B cell (primary cell): ENCODE data around the gene PTPN1. TPM values are rescaled to one million over a fixed set of nuclear protein-coding genes. Genes with fewer than 3 reads are reported as not detected.
A peak's percentile ranks its signal among the peaks of the same experiment; 100 is the strongest.

Experiments
- ATAC-seq: fragments of 200-7000 bp; cut with Tn5 transposase; one replicate; pipeline ENCODE4 v1.10.0; 2021; ENCODE audit warnings: low read depth, mild to moderate bottlenecking, moderate number of reproducible peaks, moderate library complexity
- CTCF ChIA-PET: fragments of 350-600 bp; sonication (Branson Sonifier 250); formaldehyde crosslinking; loops from one replicate; lab custom pipeline; 2021; ENCODE audit warnings: antibody characterized with exemption, inconsistent platforms; lab: Charles Lee
- POLR2A ChIA-PET: fragments of 350-600 bp; sonication (Branson Sonifier 250); formaldehyde crosslinking; loops from one replicate; lab custom pipeline; 2021; ENCODE audit warnings: antibody characterized with exemption; lab: Charles Lee
- DNase-seq: peaks from one replicate; pipeline ENCODE4 v3.0.0; 2013
- H2AFZ ChIP-seq: 2 replicates; pipeline ENCODE4 v1.6.1; 2012; ENCODE audit warnings: mild to moderate bottlenecking, low read depth, low read length; ENCODE audit not compliant: insufficient read depth, poor library complexity, severe bottlenecking
- H3K27ac ChIP-seq, 2 donors: 1 replicate in 1 of 2; 2 replicates in 1 of 2; pipeline ENCODE4 v1.5.1; 2012 to 2013; ENCODE audit warnings: low read length in 2 of 2, mild to moderate bottlenecking in 2 of 2, moderate library complexity in 1 of 2
- H3K27me3 ChIP-seq, 4 experiments: fragments of 200-600 bp in 1 of 4; sonication (generic) in 1 of 4; replicated peaks in 1 of 4; 1 replicate in 2 of 4; 2 replicates in 2 of 4; pipeline versions ENCODE4 v1.6.1 to v1.7.0; 2013 to 2016; ENCODE audit warnings: low read length in 3 of 4, mild to moderate bottlenecking in 2 of 4, mixed read lengths in 1 of 4, moderate library complexity in 1 of 4; ENCODE audit not compliant: insufficient read depth in 4 of 4, control insufficient read depth in 3 of 4; ENCODE audit errors: control extremely low read depth in 1 of 4
- H3K36me3 ChIP-seq, 2 experiments: replicated peaks in 1 of 2; 1 replicate in 1 of 2; 2 replicates in 1 of 2; pipeline versions ENCODE4 v1.6.1 to v1.7.1; 2013; ENCODE audit warnings: low read length in 1 of 2; ENCODE audit not compliant: insufficient read depth in 2 of 2, control insufficient read depth in 1 of 2; ENCODE audit errors: control extremely low read depth in 1 of 2, extremely low read depth in 1 of 2
- H3K4me1 ChIP-seq, 2 donors: fragments of 200-600 bp in 1 of 2; sonication (generic) in 1 of 2; 1 replicate in 1 of 2; 2 replicates in 1 of 2; pipeline versions ENCODE4 v1.5.1 to v1.6.1; 2013 to 2017; ENCODE audit warnings: low read length in 2 of 2; ENCODE audit not compliant: control insufficient read depth in 2 of 2, insufficient read depth in 2 of 2
- H3K4me2 ChIP-seq: replicated peaks from 2 replicates; pipeline ENCODE3; 2012; ENCODE audit warnings: mild to moderate bottlenecking, low read depth, low read length; ENCODE audit not compliant: poor library complexity, severe bottlenecking
- H3K4me3 ChIP-seq, 5 experiments: fragments of 200-600 bp in 1 of 5; sonication (generic) in 1 of 5; 1 replicate in 3 of 5; 2 replicates in 2 of 5; pipeline versions ENCODE4 v1.5.1 to v1.7.0; 2011 to 2016; ENCODE audit warnings: low read length in 4 of 5, mild to moderate bottlenecking in 4 of 5, low read depth in 2 of 5, control low read depth in 1 of 5, moderate library complexity in 1 of 5; ENCODE audit not compliant: insufficient read depth in 1 of 5; ENCODE audit errors: control extremely low read depth in 1 of 5, extremely low read depth in 1 of 5
- H3K79me2 ChIP-seq: fragments of 200-600 bp; sonication (generic); one replicate; pipeline ENCODE4 v1.6.0; 2016; ENCODE audit warnings: low read length; ENCODE audit not compliant: control insufficient read depth, insufficient read depth
- H3K9ac ChIP-seq: fragments of 200-600 bp; sonication (generic); 2 replicates; pipeline ENCODE4 v1.6.1; 2017; ENCODE audit warnings: mild to moderate bottlenecking, low read length, moderate library complexity
- H3K9me3 ChIP-seq, 3 donors: one replicate each; pipeline versions ENCODE4 v1.6.1 to v1.7.1; 2013; ENCODE audit warnings: low read length in 2 of 3; ENCODE audit not compliant: control insufficient read depth in 2 of 3, insufficient read depth in 1 of 3; ENCODE audit errors: control extremely low read depth in 1 of 3
- H4K20me1 ChIP-seq: 2 replicates; pipeline ENCODE4 v1.6.0; 2012; ENCODE audit warnings: mild to moderate bottlenecking, low read length; ENCODE audit not compliant: insufficient read depth, control insufficient read depth, poor library complexity, severe bottlenecking
- H3K27ac Mint-ChIP-seq: one replicate; pipeline ENCODE4 v1.8.0; 2021; ENCODE audit warnings: mixed read lengths
- H3K27me3 Mint-ChIP-seq: one replicate; pipeline ENCODE4 v1.8.0; 2021; ENCODE audit warnings: mixed read lengths
- H3K4me1 Mint-ChIP-seq: one replicate; pipeline ENCODE4 v1.8.0; 2021; ENCODE audit warnings: mixed read lengths
- H3K4me3 Mint-ChIP-seq: one replicate; pipeline ENCODE4 v1.8.0; 2021; ENCODE audit warnings: mixed read lengths
- H3K9me3 Mint-ChIP-seq: one replicate; pipeline ENCODE4 v1.8.0; 2022; ENCODE audit warnings: mixed read lengths; ENCODE audit not compliant: insufficient read depth
- CTCF ChIP-seq: fragments of 200-600 bp; IDR thresholded peaks from one replicate; pipeline ENCODE4 v1.8.0; 2022; ENCODE audit warnings: antibody characterized with exemption, mild to moderate bottlenecking
- EZH2 ChIP-seq: IDR thresholded peaks from 2 replicates; pipeline ENCODE4 v1.6.1; 2012; ENCODE audit warnings: borderline replicate concordance, low read depth, mild to moderate bottlenecking, moderate library complexity, low read length; ENCODE audit not compliant: insufficient read depth, poor library complexity, severe bottlenecking
- WGBS: methylation state at CpG from one replicate; pipeline ENCODE4 v1.1.5; 2013; ENCODE audit warnings: missing lambda C conversion rate; ENCODE audit not compliant: insufficient coverage; 5-methylcytosine and 5-hydroxymethylcytosine counted together
- intact Hi-C: fragments of 100-400 bp; cut with micrococcal nuclease; formaldehyde crosslinking; loops from one replicate; pipeline ENCODE4 v1.10.0; 2022
- polyA plus RNA-seq: library from polyadenylated mRNA; depleted of rRNA; stranded (reverse); fragments of >200 nt; gene quantifications from 2 replicates; pipeline ENCODE4 v1.2.3, GENCODE V29; 2012
- total RNA-seq, 2 donors: library from RNA; stranded (reverse); fragments of 120-200 nt in 1 of 2; gene quantifications; 1 replicate in 1 of 2; 2 replicates in 1 of 2; pipeline versions ENCODE4 v1.2.3 to v1.2.4, GENCODE V29; 2013 to 2022

Gene PTPN1
- total and polyA plus RNA-seq, 2 donors (not counting 1 experiment from before 2014, with no cell fraction given), result 77.4 to 134 TPM

GRCh38 chr20:50533464-50533863, 23.3 kb downstream of the PTPN1 start:
- 84% methylated on average over 6 of the region's 7 CpGs for WGBS
- Histone ChIP-seq H3K9me3 (peaks cover 0 to 10% (median 2%) of the 10 kb centered on the region in 3 donors), H4K20me1 (peaks cover 58% of the 10 kb centered on the region), H2AFZ (no peak overlapping the region), H3K79me2 (peaks cover 100% of the 10 kb centered on the region), H3K27ac (peak overlapping the region in 1 of 2 donors; percentile 6), H3K4me3 (no peak overlapping the region), H3K4me2 (peak overlapping the region; percentile 7), H3K36me3 (peaks cover 3 to 31% of the 10 kb centered on the region in 2 experiments), H3K9ac (no peak overlapping the region), H3K27me3 (no peaks in the 10 kb centered on the region), H3K4me1 (peaks cover 59 to 78% of the 10 kb centered on the region in 2 donors)
- Mint-ChIP-seq H3K27me3 (no peaks in the 10 kb centered on the region), H3K9me3 (no peaks in the 10 kb centered on the region), H3K4me3 (peak overlapping the region; percentile 27), H3K4me1 (peaks cover 74% of the 10 kb centered on the region), H3K27ac (peak overlapping the region; percentile 39)
- POLR2A ChIA-PET, result interaction anchor here (0.7 kb wide), 1 partner anchor 17 kb away, joined by 12 read pairs; no protein-coding TSS in a partner anchor
- DNase-seq, result no peak
- no peak for ATAC-seq
- CTCF ChIA-PET, result interaction anchor here (1.2 to 1.5 kb wide), 3 partner anchors 20 to 55 kb away, joined by 3 to 4 read pairs (median 3); no protein-coding TSS in a partner anchor
- intact Hi-C loops, result loop anchor here (2.0 kb wide), 1 partner anchor 17 kb away; no protein-coding TSS in a partner anchor
- TF ChIP-seq CTCF (no peak), EZH2 (no peak)

- no peak for ATAC-seq
- CTCF ChIA-PET, result interaction anchor here (0.8 to 1.5 kb wide), 3 partner anchors 8 to 56 kb away, joined by 3 to 4 read pairs (median 3); no protein-coding TSS in a partner anchor
Measured at GRCh38 chr20:50534567-50534966, 24.4 kb downstream of the PTPN1 start.

More at GRCh38 chr20:50534567-50534966, 24.4 kb downstream of the PTPN1 start:
- POLR2A ChIA-PET, result no interaction called here
- no peak for DNase-seq
- no peak overlapping the region for H3K4me3 Mint-ChIP-seq
- Histone ChIP-seq H3K4me1 (peaks cover 48 to 76% of the 10 kb centered on the region in 2 donors), H3K4me3 (no peak overlapping the region), H2AFZ (no peak overlapping the region), H3K27ac (peak overlapping the region in 1 of 2 donors; percentile 28), H3K9me3 (peaks cover 2 to 19% (median 9%) of the 10 kb centered on the region in 3 donors), H3K36me3 (peaks cover 5 to 34% of the 10 kb centered on the region in 2 experiments), H3K9ac (no peak overlapping the region), H3K27me3 (no peaks in the 10 kb centered on the region), H3K79me2 (peaks cover 100% of the 10 kb centered on the region), H4K20me1 (peaks cover 48% of the 10 kb centered on the region), H3K4me2 (no peak overlapping the region)
- peaks cover 71% of the 10 kb centered on the region for H3K4me1 Mint-ChIP-seq
- no peak overlapping the region for H3K27ac Mint-ChIP-seq
- TF ChIP-seq EZH2 (no peak), CTCF (no peak)
- H3K27me3 Mint-ChIP-seq, result no peaks in the 10 kb centered on the region
- H3K9me3 Mint-ChIP-seq, result peaks cover 2% of the 10 kb centered on the region
- WGBS, result no CpG with 5 or more reads among the region's 1 CpG
- intact Hi-C loops, result no loop called here
